Panc1 (cell line): ENCODE measurements around the gene CDK11B.

ENCODE experiments used
- CTCF ChIP-seq: fragments of 450-650 bp; IDR thresholded peaks from 2 replicates; pipeline ENCODE4 v1.5.1; 2017; ENCODE audit warnings: mild to moderate bottlenecking
- POLR2AphosphoS5 ChIP-seq: IDR thresholded peaks from 2 replicates; pipeline ENCODE4 v1.6.1; 2012; ENCODE audit warnings: mild to moderate bottlenecking, low read depth, low read length, moderate library complexity
- REST ChIP-seq, 2 experiments: IDR thresholded peaks; 2 replicates each; pipeline ENCODE4 v1.6.1; 2011 to 2012; ENCODE audit warnings: low read depth in 2 of 2, control low read depth in 1 of 2, low read length in 1 of 2, mild to moderate bottlenecking in 1 of 2, moderate library complexity in 1 of 2; ENCODE audit not compliant: insufficient read depth in 1 of 2

GRCh38 chr1:1618396-1619068, 40.3 kb downstream of the CDK11B start:
- TF ChIP-seq CTCF (no peak), POLR2AphosphoS5 (no peak), REST (IDR thresholded peaks at IDR 0.05; ENCODE audit: insufficient read depth in 1 of 2, low read depth in 2 of 2, low read length in 1 of 2) (no peak)
